Heart left ventricle (tissue), 16 donors: ENCODE measurements around the gene MPRIP. TPM values are rescaled to one million over a fixed set of nuclear protein-coding genes. Genes with fewer than 3 reads are reported as not detected.

ENCODE experiments used
- ATAC-seq, 4 donors: fragments of 200-7000 bp; cut with Tn5 transposase; one replicate each; pipeline ENCODE4 v1.9.1; 2020 to 2022; ENCODE audit warnings: moderate library complexity in 4 of 4, mild to moderate bottlenecking in 3 of 4, moderate number of reproducible peaks in 1 of 4
- DNase-seq, 5 donors: peaks; one replicate each; pipeline ENCODE4 v3.0.0-alpha.2; 2020
- H3K27ac ChIP-seq, 12 donors: fragments of 200-600 bp; sonication (generic) in 4 of 12; one replicate each; pipeline versions ENCODE4 v1.5.0 to v1.8.0; 2016 to 2022; ENCODE audit warnings: mild to moderate bottlenecking in 2 of 12
- H3K27me3 ChIP-seq, 9 donors: fragments of 200-600 bp; sonication (generic) in 2 of 9; one replicate each; pipeline versions ENCODE4 v1.5.1 to v1.8.0; 2016 to 2022; ENCODE audit warnings: mild to moderate bottlenecking in 3 of 9
- H3K36me3 ChIP-seq, 9 donors: fragments of 200-600 bp; sonication (generic) in 2 of 9; one replicate each; pipeline versions ENCODE4 v1.5.0 to v1.8.0; 2018 to 2022; ENCODE audit warnings: mild to moderate bottlenecking in 2 of 9
- H3K4me1 ChIP-seq, 12 donors: fragments of 200-600 bp; sonication (generic) in 4 of 12; one replicate each; pipeline versions ENCODE4 v1.5.0 to v1.8.0; 2016 to 2022; ENCODE audit warnings: mild to moderate bottlenecking in 3 of 12
- H3K4me3 ChIP-seq, 12 donors: fragments of 200-600 bp; sonication (generic) in 4 of 12; one replicate each; pipeline versions ENCODE4 v1.5.0 to v1.8.0; 2017 to 2022; ENCODE audit warnings: mild to moderate bottlenecking in 9 of 12, moderate library complexity in 4 of 12
- H3K9me3 ChIP-seq, 12 donors: fragments of 200-600 bp; sonication (generic) in 4 of 12; one replicate each; pipeline versions ENCODE4 v1.5.0 to v1.8.0; 2016 to 2022; ENCODE audit warnings: mild to moderate bottlenecking in 1 of 12
- CTCF ChIP-seq, 12 donors: fragments of 200-600 bp; sonication (generic) in 4 of 12; IDR thresholded peaks; one replicate each; pipeline versions ENCODE4 v1.5.0 to v1.8.0; 2018 to 2022; ENCODE audit warnings: antibody characterized with exemption in 12 of 12, mild to moderate bottlenecking in 5 of 12
- POLR2A ChIP-seq, 2 donors: fragments of 450-650 bp; IDR thresholded peaks; one replicate each; pipeline ENCODE4 v1.6.1; 2017; ENCODE audit warnings: antibody characterized with exemption in 2 of 2, mild to moderate bottlenecking in 2 of 2, moderate library complexity in 2 of 2
- WGBS, 4 donors: extraction: QIAGEN DNeasy Blood & Tissue Kit in 2 of 4; methylation state at CpG; one replicate each; pipeline versions ENCODE4 v1.1.5 to v1.1.7; 2013 to 2018; 5-methylcytosine and 5-hydroxymethylcytosine counted together
- intact Hi-C, 10 donors: fragments of 100-400 bp; cut with DNase I; formaldehyde crosslinking; loops; one replicate each; pipeline versions ENCODE4 v1.11.1 to v1.14.2; 2022
- polyA plus RNA-seq, 2 donors: library from polyadenylated mRNA; stranded (reverse); fragments of 200-250 nt; gene quantifications; one replicate each; pipeline ENCODE4 v1.2.3, GENCODE V29; 2013
- total RNA-seq, 9 donors: library from RNA; depleted of rRNA in 2 of 9; stranded (reverse); fragments of >200 nt in 2 of 9; fragmentation: NEBNext Ultra II Directional in 3 of 9; extraction: Animal tissue kit (Norgen Biotek cat#: 25700) in 3 of 9; gene quantifications; one replicate each; pipeline versions ENCODE4 v1.1.0 to v1.2.4, GENCODE V29; 2016 to 2023
- donor health status: ischemic (EF 13 %, LVEDD 7.1; RV severe dilation, severe dysfunction).
- donor health status: healthy with polysubstance abuse.
- donor health status: DM: no; HTN: yes; CAD: no.
- donor health status: DM: no; HTN: no; CAD: no.
- donor health status: ischemic (EF 25% LVEDD 6.9; RV normal size, moderate dysfunction).
- donor health status: ischemic (EF 25% LVEDD 5.7; RV mildly dilated, moderate dysfunction).
- donor health status: healthy.
- donor health status: DM: yes; HTN: yes; CAD: no.
- donor health status: ischemic (EF 35%, LVEDD 5.7; RV mildly dilated, moderate dysfunction).
- donor health status: nonischemic (EF 11% LVEDD 7.7; RV severe dilation, severe dysfunction).
- donor health status: DM: yes; HTN: yes; CAD: no.
- donor health status: PGD.
- donor health status: ischemic (EF 29% LVEDD 5.4; RV normal size, mild dysfunction).
- donor health status: nonischemic (EF 23%, LVEDD 6.1; RV moderate dilation, normal function).

MPRIP gene
- total and polyA plus RNA-seq, 11 donors, result 131 to 686 (median 343) TPM

- H3K4me1 ChIP-seq, result peaks cover 23 to 100% (median 91%) of the 10 kb centered on the region in 12 donors
- 71 to 75% (median 74%) methylated on average over 23 to 26 of the region's 26 CpGs for WGBS, 4 donors
- ATAC-seq, result no peak
- H3K9me3 ChIP-seq, result no peaks in the 10 kb centered on the region
- H3K27me3 ChIP-seq, result no peaks in the 10 kb centered on the region
- H3K36me3 ChIP-seq, result no peaks in the 10 kb centered on the region
- peak overlapping the region in 8 of 12 donors; percentile 9 to 80 (median 16) for H3K27ac ChIP-seq
- no peak overlapping the region for H3K4me3 ChIP-seq
- no peak for TF ChIP-seq POLR2A (IDR thresholded peaks at IDR 0.05)
- no peak for TF ChIP-seq CTCF (IDR thresholded peaks at IDR 0.05)
- intact Hi-C loops, result loop anchor here in 1 of 10 donors (10.0 kb wide), 1 partner anchor 57 kb away; no protein-coding TSS in a partner anchor
- peak in 1 of 5 donors; percentile 54 for DNase-seq
Observed at GRCh38 chr17:17111401-17112393, 69.4 kb downstream of the MPRIP start.

GRCh38 chr17:17112628-17113200 is 70.5 kb downstream of the MPRIP start:
- no peak for ATAC-seq
- peaks cover 15 to 100% (median 89%) of the 10 kb centered on the region in 12 donors for H3K4me1 ChIP-seq
- H3K4me3 ChIP-seq, result no peak overlapping the region
- DNase-seq, result peak in 1 of 5 donors; percentile 42
- H3K36me3 ChIP-seq, result no peaks in the 10 kb centered on the region
- TF ChIP-seq CTCF (IDR thresholded peaks at IDR 0.05) (no peak), POLR2A (IDR thresholded peaks at IDR 0.05) (no peak)
- WGBS, 4 donors, result 58 to 90% (median 84%) methylated on average over 3 to 11 of the region's 11 CpGs
- H3K9me3 ChIP-seq, result no peaks in the 10 kb centered on the region
- intact Hi-C loops, result loop anchor here in 1 of 10 donors (10.0 kb wide), 1 partner anchor 58 kb away; no protein-coding TSS in a partner anchor
- H3K27me3 ChIP-seq, result no peaks in the 10 kb centered on the region
- peak overlapping the region in 3 of 12 donors; percentile 5 to 80 (median 10) for H3K27ac ChIP-seq

- peaks cover 9 to 100% (median 89%) of the 10 kb centered on the region in 12 donors for H3K4me1 ChIP-seq
- intact Hi-C loops, result loop anchor here in 3 of 10 donors (5.0 to 10.0 kb wide), 3 partner anchors 60 to 87 kb away; no protein-coding TSS in a partner anchor
- H3K27ac ChIP-seq, result peak overlapping the region in 11 of 12 donors; percentile 13 to 72 (median 44)
- H3K4me3 ChIP-seq, result no peak overlapping the region
- no peak for TF ChIP-seq CTCF (IDR thresholded peaks at IDR 0.05)
- TF ChIP-seq POLR2A (IDR thresholded peaks at IDR 0.05), result no peak
- DNase-seq (peak in 1 of 5 donors; percentile 48), ATAC-seq (peak in 1 of 4 donors; percentile 36)
- WGBS, 4 donors, result 31 to 43% (median 34%) methylated on average over 12 of the region's 12 CpGs
- no peaks in the 10 kb centered on the region for H3K36me3 ChIP-seq
- H3K9me3 ChIP-seq, result no peaks in the 10 kb centered on the region
- no peaks in the 10 kb centered on the region for H3K27me3 ChIP-seq
Observed at GRCh38 chr17:17114592-17115225, 72.5 kb downstream of the MPRIP start.
